NCI-H226 (cell line): ENCODE measurements around the gene C14orf180.
"Not testable (repeated sequence)": the region's sequence is repeated elsewhere in the genome, so short reads cannot be mapped to it uniquely, and the experiment has no call there.

Experiments used
- DNase-seq: peaks from one replicate; pipeline ENCODE4 v3.0.0-alpha.2; 2015

Gene C14orf180

DNA sequence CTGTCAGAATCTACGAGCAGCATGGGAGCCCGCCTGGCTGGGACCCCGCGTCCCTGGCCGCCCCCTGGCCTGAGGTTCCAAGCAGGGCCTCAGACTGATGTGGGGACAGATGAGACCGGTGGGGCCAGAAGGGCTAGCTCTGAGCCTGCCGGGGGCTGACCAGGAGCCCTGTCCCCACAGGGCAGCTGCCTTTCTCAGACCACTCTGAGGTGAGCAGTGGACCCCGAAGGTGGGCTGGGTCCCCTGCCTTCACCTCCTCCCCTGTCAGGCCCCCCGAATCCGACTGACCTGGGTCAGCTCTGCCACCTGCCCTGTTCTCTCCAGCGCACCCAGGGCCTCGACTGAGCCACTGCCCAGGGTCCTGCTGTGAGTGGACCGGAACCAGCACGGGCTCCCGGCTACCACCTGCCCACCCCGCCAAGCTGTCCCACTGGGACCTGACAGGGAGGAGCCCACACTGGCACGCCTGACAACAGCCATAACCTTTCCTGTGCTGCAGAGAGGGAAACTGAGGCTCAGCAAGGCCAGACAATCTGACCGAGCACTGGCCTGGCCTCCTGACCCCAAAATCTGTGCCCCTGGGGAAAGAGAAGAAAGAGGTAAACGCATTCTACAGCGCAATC lies 54.7 kb downstream of the C14orf180 start:
- DNase-seq: no peak

DNA sequence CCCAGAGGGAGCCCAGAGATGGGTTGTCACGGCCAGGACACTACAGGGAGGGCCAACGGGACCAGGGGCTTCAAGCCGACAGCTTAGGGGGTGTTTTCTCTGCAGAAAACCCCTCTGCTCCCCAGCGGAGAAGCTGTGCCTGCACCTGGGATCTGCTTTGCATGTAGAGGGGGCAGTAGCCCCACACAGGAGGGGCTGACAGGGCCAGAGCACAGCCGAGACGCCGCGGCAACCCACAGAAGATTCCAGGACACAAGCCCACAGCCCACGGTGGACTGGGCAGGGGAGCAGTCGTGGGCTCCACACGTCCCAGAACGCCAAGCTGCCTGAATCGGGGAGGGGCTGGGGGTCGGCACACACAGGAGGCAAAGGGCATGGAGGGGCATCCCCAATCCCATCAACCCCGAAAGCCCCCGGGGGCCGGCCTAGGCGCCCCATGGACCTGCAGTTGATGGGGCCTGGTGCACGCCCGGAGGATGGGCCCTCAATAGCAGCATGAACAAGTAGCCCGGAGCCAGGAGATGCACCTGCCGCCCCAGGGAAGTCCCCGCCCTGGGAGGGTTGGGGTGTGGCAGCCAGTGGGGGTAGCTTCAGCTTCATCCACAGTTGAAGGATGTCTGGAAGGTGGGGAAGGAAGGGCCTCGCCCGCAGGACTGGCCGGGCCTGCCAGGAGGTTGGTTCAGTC lies 55.5 kb downstream of the C14orf180 start:
- no peak for DNase-seq

GRCh38 chr14:104635717-104636116 lies 56.2 kb downstream of the C14orf180 start:
- no peak for DNase-seq

DNA sequence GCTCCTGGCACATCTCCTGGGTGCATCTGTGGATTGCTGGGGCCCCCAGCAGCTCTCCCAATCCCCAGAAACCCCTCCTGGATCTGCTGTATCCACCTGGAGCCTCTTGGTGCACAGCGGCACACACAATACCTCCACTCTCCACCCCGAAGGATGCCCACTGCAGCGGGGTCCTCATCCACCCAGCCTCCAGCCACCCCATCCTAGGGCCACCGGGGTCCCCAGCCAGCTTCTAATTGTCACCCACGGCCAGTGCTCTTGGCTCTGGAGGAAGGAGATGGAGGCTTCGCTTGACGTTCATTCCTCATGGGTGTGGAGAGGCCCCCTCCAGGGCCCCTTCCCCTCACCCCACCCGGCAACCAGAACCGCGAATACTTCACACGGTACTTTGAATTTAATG lies 56.6 kb downstream of the C14orf180 start:
- DNase-seq: no peak

- not testable (repeated sequence) for DNase-seq
Observed at GRCh38 chr14:104636846-104637545, 57.4 kb downstream of the C14orf180 start.

GRCh38 chr14:104637546-104638003 lies 58.0 kb downstream of the C14orf180 start:
- DNase-seq: peak; percentile 12

- no peak for DNase-seq
Observed at GRCh38 chr14:104638190-104638589, 58.6 kb downstream of the C14orf180 start.

- no peak for DNase-seq
Observed at GRCh38 chr14:104638927-104639450, 59.4 kb downstream of the C14orf180 start.

GRCh38 chr14:104639471-104639870 lies 59.9 kb downstream of the C14orf180 start:
- DNase-seq: no peak
